ENCODE measurements around the gene KIF12. TPM values are rescaled to one million over a fixed set of nuclear protein-coding genes. Genes with fewer than 3 reads are reported as not detected.

Gene KIF12
- total and polyA plus RNA-seq, 2 of the 8 experiments (the other 6 are each of a cell fraction or from before 2014, with no cell fraction given): 2.9 to 3.9 TPM

GRCh38 chr9:114123031-114123977 lies 24.2 kb upstream of the KIF12 start (continued):
- TF ChIP-seq CHD7 (IDR thresholded peaks at IDR 0.05; ENCODE audit: insufficient replicate concordance, low read length): no peak
- no peak for TF ChIP-seq GABPA (IDR thresholded peaks at IDR 0.05; ENCODE audit: borderline replicate concordance, insufficient read depth, low read length)
- no peak for TF ChIP-seq KDM4A (IDR thresholded peaks at IDR 0.05; ENCODE audit: low read depth, low read length, severe bottlenecking)
- no peak for TF ChIP-seq TBP (IDR thresholded peaks at IDR 0.05; ENCODE audit: low read depth, low read length)
- TF ChIP-seq RAD21 (IDR thresholded peaks at IDR 0.05 in 1 of 2, conservative IDR thresholded peaks at IDR 0.05 in 1 of 2; ENCODE audit: low read depth in 2 of 2, low read length in 2 of 2): no peak
- no peak for TF ChIP-seq USF2 (IDR thresholded peaks at IDR 0.05; ENCODE audit: low read length)
- no peak for TF ChIP-seq EP300 (IDR thresholded peaks at IDR 0.05; ENCODE audit: borderline replicate concordance in 1 of 2, low read depth in 2 of 2, low read length in 2 of 2)

Measured in H1 (cell line).